GM12891 (cell line): ENCODE results near the gene DNAH10.

ENCODE experiments used
- POLR2A ChIP-seq: IDR thresholded peaks from 2 replicates; pipeline ENCODE4 v1.6.1; 2011; ENCODE audit warnings: low read depth, low read length, control low read depth
- POLR2AphosphoS5 ChIP-seq: IDR thresholded peaks from 2 replicates; pipeline ENCODE4 v1.6.1; 2011; ENCODE audit warnings: low read depth, low read length, control low read depth
- POU2F2 ChIP-seq: IDR thresholded peaks from 2 replicates; pipeline ENCODE4 v1.6.1; 2011; ENCODE audit warnings: low read depth, mild to moderate bottlenecking, control low read depth, low read length, moderate library complexity
- SPI1 ChIP-seq: IDR thresholded peaks from 2 replicates; pipeline ENCODE4 v1.6.1; 2011; ENCODE audit warnings: low read depth, low read length, control low read depth
- TAF1 ChIP-seq: IDR thresholded peaks from 2 replicates; pipeline ENCODE4 v1.6.1; 2011; ENCODE audit warnings: low read depth, low read length, control low read depth

DNA sequence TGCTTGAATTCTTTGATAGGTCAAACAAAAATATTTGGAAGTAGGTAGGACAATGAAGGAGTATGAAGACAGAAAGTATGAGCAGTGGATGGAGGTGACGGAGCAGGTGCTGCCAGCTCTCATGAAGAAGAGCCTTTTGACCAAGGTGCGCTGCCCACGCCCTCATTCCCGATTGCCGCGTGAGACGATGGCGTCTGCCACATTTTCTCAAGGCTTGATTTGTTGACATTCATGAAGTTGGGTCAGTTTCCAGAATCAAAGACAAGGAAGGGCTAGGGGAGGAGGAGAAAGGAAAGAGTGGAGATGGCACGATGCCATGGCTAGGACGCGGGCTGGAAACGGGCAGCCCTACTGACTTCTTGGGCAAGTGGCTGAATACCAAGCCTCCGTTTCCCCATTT, 37.1 kb downstream of the DNAH10 start:
- TF ChIP-seq POLR2A: no peak
- no peak for TF ChIP-seq TAF1
- TF ChIP-seq POLR2AphosphoS5: no peak
- no peak for TF ChIP-seq SPI1
- no peak for TF ChIP-seq POU2F2
